Gastrocnemius medialis (tissue), 4 donors: Measurements from ENCODE around the gene OTUD5. TPM values are rescaled to one million over a fixed set of nuclear protein-coding genes. Genes with fewer than 3 reads are reported as not detected.

Experiments
- ATAC-seq, 2 donors: fragments of 150-250 bp; one replicate each; pipeline ENCODE4 v1.9.1; 2016
- DNase-seq, 2 donors: peaks; one replicate each; pipeline ENCODE4 v3.0.0-alpha.2; 2019
- H3K27ac ChIP-seq, 4 donors: fragments of 200-600 bp; sonication (generic); 1 replicate in 1 of 4; 2 replicates in 3 of 4; pipeline ENCODE4 v1.5.1; 2016 to 2018; ENCODE audit warnings: mild to moderate bottlenecking in 2 of 4, moderate library complexity in 1 of 4
- H3K27me3 ChIP-seq, 3 donors: fragments of 200-600 bp; sonication (generic) in 2 of 3; 1 replicate in 1 of 3; 2 replicates in 2 of 3; pipeline versions ENCODE4 v1.5.1 to v1.6.0; 2016 to 2019; ENCODE audit warnings: mild to moderate bottlenecking in 1 of 3, moderate library complexity in 1 of 3
- H3K36me3 ChIP-seq, 2 donors: fragments of 200-600 bp; sonication (generic) in 1 of 2; one replicate each; pipeline ENCODE4 v1.5.1; 2017 to 2018
- H3K4me1 ChIP-seq, 2 donors: fragments of 200-600 bp; sonication (generic) in 1 of 2; one replicate each; pipeline ENCODE4 v1.5.1; 2016 to 2017; ENCODE audit warnings: mild to moderate bottlenecking in 2 of 2
- H3K4me3 ChIP-seq, 4 donors: fragments of 200-600 bp; sonication (generic) in 3 of 4; 1 replicate in 1 of 4; 2 replicates in 3 of 4; pipeline ENCODE4 v1.5.1; 2016 to 2019; ENCODE audit warnings: mild to moderate bottlenecking in 2 of 4
- H3K9me3 ChIP-seq, 3 donors: fragments of 200-600 bp; sonication (generic) in 2 of 3; 1 replicate in 1 of 3; 2 replicates in 2 of 3; pipeline ENCODE4 v1.5.1; 2016 to 2019
- POLR2A ChIP-seq, 2 donors: fragments of 450-650 bp; IDR thresholded peaks; one replicate each; pipeline ENCODE4 v1.6.1; 2017; ENCODE audit warnings: antibody characterized with exemption in 2 of 2, mild to moderate bottlenecking in 2 of 2, moderate library complexity in 2 of 2
- in situ Hi-C, 4 donors: fragments of 200-750 bp; cut with MboI; loops; one replicate each; pipeline versions ENCODE4 v1.15.0 to v1.8.0; 2017; ENCODE audit warnings: low sequenced_read_pairs in 4 of 4
- intact Hi-C: fragments of 100-400 bp; cut with DNase I; formaldehyde crosslinking; loops from one replicate; pipeline ENCODE4 v1.15.1; 2023; ENCODE audit warnings: low total_unique reads
- total RNA-seq, 4 donors: library from RNA; depleted of rRNA; stranded (reverse); fragments of >200 nt; gene quantifications; one replicate each; pipeline versions ENCODE4 v1.1.0 to v1.2.3, GENCODE V29; 2016
- TF ChIP-seq, protein P1 (sequence below), 5 experiments: fragments of 450-650 bp in 3 of 5; fragments of 200-600 bp in 2 of 5; sonication (generic) in 2 of 5; IDR thresholded peaks in 4 of 5; conservative IDR thresholded peaks in 1 of 5; 1 replicate in 4 of 5; 2 replicates in 1 of 5; pipeline ENCODE4 v1.5.1; 2016 to 2019; ENCODE audit warnings: antibody characterized with exemption in 5 of 5, mild to moderate bottlenecking in 3 of 5, moderate library complexity in 3 of 5

Gene OTUD5
- total RNA-seq, 4 donors from 2014 or later = 22.2 to 32.2 (median 28.5) TPM

DNA sequence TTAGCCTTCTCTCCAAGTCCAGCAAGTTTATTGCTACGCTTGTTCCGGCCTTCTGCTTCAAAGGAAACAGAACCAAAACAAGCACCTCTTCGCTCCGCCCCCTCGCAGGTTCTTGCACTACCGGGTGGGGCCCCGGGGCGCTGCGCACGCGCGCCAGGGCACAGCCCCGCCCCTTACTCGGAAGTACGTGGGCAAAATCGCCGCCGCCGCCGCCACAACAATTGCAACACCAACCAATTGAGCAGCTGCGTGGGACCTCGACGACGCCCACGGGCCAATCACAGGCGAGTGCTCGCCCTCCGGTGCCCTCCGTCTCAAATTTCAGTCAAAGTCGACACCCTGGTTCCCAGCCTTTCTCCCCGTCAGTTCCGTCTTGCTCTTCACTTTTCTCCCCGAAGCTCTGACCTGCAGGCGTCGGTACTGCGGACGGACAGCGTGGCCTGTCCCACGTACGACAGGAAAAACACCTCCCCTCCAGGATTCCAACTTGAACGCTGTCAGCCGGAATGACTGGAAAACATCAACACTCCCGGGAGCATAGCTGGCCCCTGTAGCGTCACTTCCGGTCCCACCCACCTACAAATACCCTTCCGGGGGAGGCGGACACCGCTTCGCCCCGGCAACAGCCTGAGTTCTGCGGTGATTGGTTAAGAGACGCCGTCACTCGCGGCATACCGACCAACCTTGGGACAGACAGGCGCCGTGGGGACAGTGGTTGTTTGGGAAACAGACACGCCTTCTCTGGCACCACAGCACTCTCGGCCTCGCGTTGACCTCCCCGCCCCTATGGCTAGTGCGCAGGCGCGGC lies 624 bp upstream of the OTUD5 start:
- Histone ChIP-seq H3K9me3 (no peaks in the 10 kb centered on the region), H3K27me3 (no peaks in the 10 kb centered on the region), H3K27ac (peak overlapping the region; percentile 86 to 95 (median 94)), H3K4me1 (peaks cover 9 to 15% of the 10 kb centered on the region in 2 donors), H3K36me3 (no peaks in the 10 kb centered on the region), H3K4me3 (peak overlapping the region; percentile 59 to 75 (median 66))
- peak; percentile 50 to 64 for TF ChIP-seq POLR2A (IDR thresholded peaks at IDR 0.05)
- TF ChIP-seq, protein P1, sequence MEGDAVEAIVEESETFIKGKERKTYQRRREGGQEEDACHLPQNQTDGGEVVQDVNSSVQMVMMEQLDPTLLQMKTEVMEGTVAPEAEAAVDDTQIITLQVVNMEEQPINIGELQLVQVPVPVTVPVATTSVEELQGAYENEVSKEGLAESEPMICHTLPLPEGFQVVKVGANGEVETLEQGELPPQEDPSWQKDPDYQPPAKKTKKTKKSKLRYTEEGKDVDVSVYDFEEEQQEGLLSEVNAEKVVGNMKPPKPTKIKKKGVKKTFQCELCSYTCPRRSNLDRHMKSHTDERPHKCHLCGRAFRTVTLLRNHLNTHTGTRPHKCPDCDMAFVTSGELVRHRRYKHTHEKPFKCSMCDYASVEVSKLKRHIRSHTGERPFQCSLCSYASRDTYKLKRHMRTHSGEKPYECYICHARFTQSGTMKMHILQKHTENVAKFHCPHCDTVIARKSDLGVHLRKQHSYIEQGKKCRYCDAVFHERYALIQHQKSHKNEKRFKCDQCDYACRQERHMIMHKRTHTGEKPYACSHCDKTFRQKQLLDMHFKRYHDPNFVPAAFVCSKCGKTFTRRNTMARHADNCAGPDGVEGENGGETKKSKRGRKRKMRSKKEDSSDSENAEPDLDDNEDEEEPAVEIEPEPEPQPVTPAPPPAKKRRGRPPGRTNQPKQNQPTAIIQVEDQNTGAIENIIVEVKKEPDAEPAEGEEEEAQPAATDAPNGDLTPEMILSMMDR (IDR thresholded peaks at IDR 0.05 in 4 of 5, conservative IDR thresholded peaks at IDR 0.05 in 1 of 5) = no peak
- DNase-seq (peak; percentile 95 to 98), ATAC-seq (peak; percentile 86)
- intact Hi-C loops = loop anchor here (1.0 to 5.0 kb wide), 3 partner anchors 39 to 156 kb away; partner anchors contain the start of genes HDAC6, PIM2 and TFE3
- in situ Hi-C loops = no loop called here

DNA sequence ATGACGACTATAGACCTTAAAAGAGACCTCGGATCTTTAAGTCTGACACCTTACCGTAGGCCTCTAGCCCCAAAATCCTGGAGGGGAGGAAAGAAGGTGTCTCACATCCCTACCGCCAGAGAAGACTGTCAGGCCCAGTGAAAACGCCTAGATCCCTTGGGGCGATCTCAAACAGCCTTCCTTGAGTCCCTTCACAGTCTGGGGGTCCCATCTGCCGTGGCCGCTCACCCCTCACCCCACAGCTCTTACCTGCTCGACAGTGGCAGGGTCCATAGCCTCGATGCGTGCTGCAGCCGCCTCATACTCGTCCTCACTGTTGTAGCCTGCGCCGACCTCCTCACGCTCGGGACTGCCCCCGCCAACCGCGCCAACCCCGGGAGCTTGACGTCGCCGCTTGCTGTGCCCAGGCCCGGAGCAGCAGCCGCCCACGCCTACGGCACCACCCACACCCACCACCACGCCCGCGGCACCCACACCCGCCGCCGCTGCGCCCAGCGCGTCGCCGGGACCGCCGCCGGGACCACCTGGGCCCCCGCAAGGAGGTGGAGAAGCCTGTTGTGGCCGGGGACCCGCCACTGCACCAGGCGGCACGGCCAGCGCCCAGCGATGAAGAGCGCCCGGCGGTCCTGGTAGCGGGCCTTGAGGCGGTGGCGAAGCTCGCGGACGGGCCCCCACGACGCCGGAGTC lies 536 bp downstream of the OTUD5 start:
- TF ChIP-seq, protein P1 (IDR thresholded peaks at IDR 0.05 in 4 of 5, conservative IDR thresholded peaks at IDR 0.05 in 1 of 5) = no peak
- TF ChIP-seq POLR2A (IDR thresholded peaks at IDR 0.05) = no peak
- Histone ChIP-seq H3K27ac (peak overlapping the region; percentile 86 to 95 (median 94)), H3K27me3 (no peaks in the 10 kb centered on the region), H3K4me3 (peak overlapping the region; percentile 51 to 68 (median 62)), H3K36me3 (no peaks in the 10 kb centered on the region), H3K9me3 (no peaks in the 10 kb centered on the region), H3K4me1 (peaks cover 12 to 15% of the 10 kb centered on the region in 2 donors)
- in situ Hi-C loops (no loop called here), intact Hi-C loops (loop anchor here (2.0 to 5.0 kb wide), 2 partner anchors 38 to 155 kb away; partner anchors contain the start of genes HDAC6 and PIM2)
- ATAC-seq (no peak), DNase-seq (no peak)

DNA sequence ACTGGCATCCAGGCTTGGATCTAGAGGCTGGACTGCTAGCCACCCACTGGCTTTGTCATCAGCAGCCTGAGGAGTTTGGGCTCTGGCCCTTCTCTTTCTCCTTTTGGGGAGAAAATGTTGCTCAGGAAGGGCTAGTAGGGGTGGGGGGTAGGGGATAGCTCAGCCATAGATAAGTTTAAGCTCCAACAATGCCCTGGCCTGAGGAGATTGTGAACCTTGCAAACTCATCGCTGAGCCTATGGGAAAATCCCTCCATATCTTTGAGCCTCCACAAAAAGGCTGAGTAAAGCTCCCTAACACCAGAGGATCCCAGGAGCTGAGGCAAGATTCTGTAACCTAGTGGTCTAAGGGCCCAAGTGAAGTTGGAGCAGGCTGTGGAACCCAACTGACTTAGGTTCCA lies 8.8 kb downstream of the OTUD5 start:
- DNase-seq = no peak
- in situ Hi-C loops (loop anchor here in 1 of 4 donors (25.0 kb wide), 1 partner anchor 311 kb away; no protein-coding TSS in a partner anchor), intact Hi-C loops (no loop called here)
- Histone ChIP-seq H3K9me3 (no peaks in the 10 kb centered on the region), H3K4me3 (no peak overlapping the region), H3K36me3 (no peaks in the 10 kb centered on the region), H3K4me1 (peaks cover 8 to 9% of the 10 kb centered on the region in 2 donors), H3K27me3 (no peaks in the 10 kb centered on the region), H3K27ac (no peak overlapping the region)
- no peak for ATAC-seq
- TF ChIP-seq, protein P1 (IDR thresholded peaks at IDR 0.05 in 4 of 5, conservative IDR thresholded peaks at IDR 0.05 in 1 of 5) = no peak
- no peak for TF ChIP-seq POLR2A (IDR thresholded peaks at IDR 0.05)

DNA sequence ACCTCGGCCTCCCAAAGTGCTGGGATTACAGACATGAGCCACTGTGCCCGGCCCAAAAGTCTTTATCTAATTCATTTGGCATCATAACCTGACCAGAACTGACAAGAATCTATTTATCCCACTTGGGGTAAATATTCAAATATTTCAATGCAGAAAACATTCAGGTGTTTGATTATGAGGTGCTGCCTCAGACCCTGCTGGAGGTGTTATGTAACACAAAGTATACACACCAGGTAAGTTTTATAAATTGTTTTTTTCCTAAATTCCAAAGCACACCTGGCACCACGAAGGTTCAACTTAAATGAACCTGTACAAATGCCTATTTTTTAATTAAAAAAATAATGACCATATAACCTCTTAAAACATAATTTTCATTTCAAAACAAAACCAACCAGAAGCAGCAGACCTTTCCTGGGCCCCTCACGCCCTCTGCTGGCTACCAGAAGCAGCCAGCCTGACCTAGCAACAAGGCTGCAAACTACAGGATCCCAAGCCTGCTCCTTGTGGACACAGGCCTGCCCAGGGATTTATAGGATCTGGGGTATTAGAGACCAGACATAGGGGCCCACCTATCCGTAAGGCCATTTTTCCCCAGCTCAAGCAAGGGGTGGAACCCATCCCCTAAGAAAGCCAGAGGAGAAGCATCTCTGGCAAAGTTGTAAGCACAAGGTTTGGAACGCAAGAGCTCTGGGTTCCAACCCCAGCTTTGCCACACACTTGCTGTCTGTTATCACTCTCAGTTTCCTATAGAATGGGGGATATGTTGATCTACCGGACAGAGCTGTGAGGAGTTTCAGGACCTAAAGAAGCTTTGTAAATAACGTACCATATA lies 11.7 kb downstream of the OTUD5 start:
- in situ Hi-C loops = loop anchor here in 1 of 4 donors (25.0 kb wide), 1 partner anchor 308 kb away; no protein-coding TSS in a partner anchor
- intact Hi-C loops = no loop called here
- Histone ChIP-seq H3K36me3 (no peaks in the 10 kb centered on the region), H3K27me3 (no peaks in the 10 kb centered on the region), H3K4me1 (peaks cover 0 to 5% of the 10 kb centered on the region in 2 donors), H3K4me3 (no peak overlapping the region), H3K27ac (no peak overlapping the region), H3K9me3 (no peaks in the 10 kb centered on the region)
- no peak for TF ChIP-seq POLR2A (IDR thresholded peaks at IDR 0.05)
- TF ChIP-seq, protein P1 (IDR thresholded peaks at IDR 0.05 in 4 of 5, conservative IDR thresholded peaks at IDR 0.05 in 1 of 5) = peak; percentile 17 to 57 (median 29)
- DNase-seq = peak in 1 of 2 donors; percentile 15
- ATAC-seq = no peak
